Middle frontal gyrus (tissue), 1 donor: Measurements from ENCODE around the gene SPHK2.
A peak's percentile ranks its signal among the peaks of the same experiment; 100 is the strongest.
"Not testable (repeated sequence)": the region's sequence is repeated elsewhere in the genome, so short reads cannot be mapped to it uniquely, and the experiment has no call there.

Experiments used
- DNase-seq: peaks from one replicate; pipeline ENCODE4 v3.0.0-alpha.2; 2015; ENCODE audit warnings: low spot score; ENCODE audit errors: extremely low spot score

The SPHK2 gene

GRCh38 chr19:48624067-48624594, 4.8 kb downstream of the SPHK2 start:
- peak; percentile 98 for DNase-seq

- no peak for DNase-seq
Measured at GRCh38 chr19:48624791-48625723, 5.8 kb downstream of the SPHK2 start.

- no peak for DNase-seq
Measured at GRCh38 chr19:48625891-48626327, 6.6 kb downstream of the SPHK2 start.

- DNase-seq, result no peak
Measured at GRCh38 chr19:48627201-48627864, 8.0 kb downstream of the SPHK2 start.

GRCh38 chr19:48627865-48628314, 8.6 kb downstream of the SPHK2 start:
- no peak for DNase-seq

- DNase-seq, result no peak
Measured at GRCh38 chr19:48628486-48629296, 9.4 kb downstream of the SPHK2 start.

GRCh38 chr19:48629297-48629598, 9.9 kb downstream of the SPHK2 start:
- no peak for DNase-seq

GRCh38 chr19:48629599-48630295, 10.4 kb downstream of the SPHK2 start:
- no peak for DNase-seq

- no peak for DNase-seq
Measured at GRCh38 chr19:48630296-48631063, 11.2 kb downstream of the SPHK2 start.

- DNase-seq, result no peak
Measured at GRCh38 chr19:48631225-48631624, 11.9 kb downstream of the SPHK2 start.

- DNase-seq, result not testable (repeated sequence)
Measured at GRCh38 chr19:48632286-48632685, 13.0 kb downstream of the SPHK2 start.

- DNase-seq, result no peak
Measured at GRCh38 chr19:48632692-48633147, 13.4 kb downstream of the SPHK2 start.

- no peak for DNase-seq
Measured at GRCh38 chr19:48633148-48634035, 14.1 kb downstream of the SPHK2 start.

- no peak for DNase-seq
Measured at GRCh38 chr19:48634036-48634342, 14.7 kb downstream of the SPHK2 start.

- DNase-seq, result peak; percentile 87
Measured at GRCh38 chr19:48634424-48635262, 15.3 kb downstream of the SPHK2 start.

GRCh38 chr19:48635263-48635965, 16.1 kb downstream of the SPHK2 start:
- no peak for DNase-seq

- DNase-seq, result no peak
Measured at GRCh38 chr19:48635966-48636858, 16.9 kb downstream of the SPHK2 start.
